Bone marrow (tissue), 2 donors: ENCODE data around the gene GREB1.
"Not testable (repeated sequence)": the region's sequence is repeated elsewhere in the genome, so short reads cannot be mapped to it uniquely, and the experiment has no call there.

Experiments used
- DNase-seq, 2 donors: peaks; one replicate each; lab custom pipeline; 2025; lab: John Stamatoyannopoulos, UW

Gene GREB1

GRCh38 chr2:11640132-11640531 lies 106.3 kb downstream of the GREB1 start:
- DNase-seq: no peak

DNA sequence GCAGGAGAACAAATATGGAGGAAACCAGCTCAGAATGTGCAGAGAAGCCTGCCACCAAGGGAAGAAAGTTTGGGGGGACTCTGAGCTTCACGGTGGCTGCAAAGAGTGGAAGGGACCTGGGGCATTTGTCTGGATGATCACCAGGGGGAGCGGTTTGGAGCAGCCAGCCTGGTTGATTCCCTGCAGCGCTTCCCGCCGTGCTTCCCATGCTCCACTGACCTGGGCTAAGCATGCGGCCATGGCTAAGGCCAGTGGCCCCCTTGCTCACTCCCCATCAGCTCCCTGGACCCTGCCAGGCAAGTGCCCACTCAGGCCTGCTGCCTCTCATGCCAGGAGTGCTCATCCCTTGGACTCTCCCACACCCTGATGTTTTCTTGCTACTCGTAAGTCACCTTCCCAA lies 109.1 kb downstream of the GREB1 start:
- no peak for DNase-seq

- DNase-seq: no peak
These were observed 110.4 kb downstream of the GREB1 start for GRCh38 chr2:11644293-11644692.

DNA sequence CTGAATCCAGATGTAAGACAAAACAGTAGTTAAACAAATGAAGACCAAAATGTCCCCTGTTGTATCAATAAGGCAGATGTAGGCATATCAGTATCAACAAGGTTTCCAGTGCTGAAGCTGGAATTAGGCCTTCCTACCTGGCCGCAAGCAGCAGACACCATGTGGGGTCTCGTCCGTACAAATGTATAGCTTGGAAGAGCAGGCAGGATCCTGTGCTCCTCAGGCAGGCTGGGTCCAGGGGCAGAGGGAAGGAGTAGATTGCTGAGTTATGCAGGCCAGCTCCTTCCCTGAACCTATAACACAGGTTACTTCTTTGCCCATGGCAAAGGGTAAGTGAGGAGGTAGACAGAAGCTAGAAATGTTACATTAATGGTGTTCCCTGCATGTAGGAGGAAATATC lies 112.7 kb downstream of the GREB1 start:
- no peak for DNase-seq

DNA sequence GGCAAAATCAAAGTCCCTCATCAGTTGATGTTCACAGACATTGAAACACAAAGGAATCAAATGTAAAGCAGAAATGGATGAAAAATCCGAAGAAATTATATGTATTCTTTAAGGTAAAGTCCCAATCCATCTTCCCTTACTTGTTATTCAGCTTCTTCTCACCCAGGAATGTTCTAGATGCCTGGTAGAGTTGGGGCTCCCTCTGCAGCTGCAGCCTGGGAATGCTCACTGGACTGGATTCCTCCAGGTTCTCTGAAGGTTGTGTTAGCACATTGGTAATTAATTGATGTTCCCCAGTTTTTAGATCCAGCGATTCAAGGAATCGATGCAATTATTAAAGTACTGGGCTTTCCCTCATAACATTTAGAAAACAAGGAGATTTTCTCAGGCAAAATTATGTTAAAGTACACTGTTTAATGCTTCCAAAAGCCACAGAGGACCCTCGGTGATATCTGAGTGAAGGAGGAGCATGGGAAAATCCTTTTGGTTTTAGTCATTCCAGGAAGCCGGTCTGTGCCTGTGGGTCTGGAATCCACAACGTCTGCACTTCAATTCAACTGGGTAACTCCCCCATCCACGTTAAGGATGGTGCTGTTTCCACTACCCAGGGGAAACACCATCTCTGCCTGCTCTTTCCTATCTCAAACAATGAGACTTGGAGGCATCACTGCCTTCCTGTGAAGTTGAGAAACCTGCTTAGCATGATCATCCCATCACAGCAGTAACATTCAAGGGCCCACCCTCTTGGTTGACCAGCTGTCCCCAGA lies 114.2 kb downstream of the GREB1 start:
- no peak for DNase-seq

- DNase-seq: no peak
These were observed 115.2 kb downstream of the GREB1 start for GRCh38 chr2:11649093-11649492.

- no peak for DNase-seq
These were observed 118.2 kb downstream of the GREB1 start for GRCh38 chr2:11651856-11652548.

DNA sequence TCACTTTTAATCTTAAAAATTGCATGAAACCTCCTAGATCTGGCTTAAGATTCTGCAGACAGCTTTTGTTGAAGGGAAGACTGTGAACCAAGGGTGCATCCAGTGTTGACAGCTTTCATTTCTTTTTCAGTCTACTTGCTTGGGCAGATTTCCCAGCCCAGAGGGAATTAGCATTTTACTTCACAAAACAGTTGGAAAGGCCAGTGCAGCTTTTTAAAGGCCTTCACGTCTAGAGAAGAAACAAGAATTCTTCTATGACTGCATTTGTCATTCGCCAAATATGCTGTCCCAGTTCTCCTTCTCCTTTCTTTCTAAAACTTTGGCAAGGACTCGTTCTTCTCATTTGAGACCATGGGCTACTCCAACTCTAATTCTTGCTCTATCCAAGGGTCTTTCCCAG lies 118.7 kb downstream of the GREB1 start:
- DNase-seq: no peak

GRCh38 chr2:11655495-11655894 lies 121.7 kb downstream of the GREB1 start:
- no peak for DNase-seq

- DNase-seq: no peak
These were observed 122.4 kb downstream of the GREB1 start for GRCh38 chr2:11656252-11656651.

GRCh38 chr2:11656671-11657101 lies 122.8 kb downstream of the GREB1 start:
- DNase-seq: no peak

DNA sequence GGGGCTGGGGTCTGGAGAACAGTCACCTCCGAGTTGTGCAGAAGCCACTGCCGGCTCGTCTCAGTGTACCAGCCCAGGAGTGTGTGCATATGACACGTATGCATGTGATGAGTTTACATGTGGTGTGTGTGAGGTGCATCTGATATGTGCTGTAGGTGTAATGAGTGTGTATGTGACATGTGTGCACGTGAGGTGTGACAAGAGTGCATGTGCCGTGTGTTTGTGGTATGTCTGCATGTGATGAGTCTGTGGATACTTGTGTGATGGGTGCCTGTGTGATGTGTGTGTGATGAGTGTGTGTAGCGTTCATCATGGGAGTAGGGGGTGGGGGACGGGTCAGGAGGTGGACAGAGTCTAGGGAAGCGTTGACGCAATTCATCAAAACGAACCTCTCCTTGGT lies 123.3 kb downstream of the GREB1 start:
- DNase-seq: no peak

DNA sequence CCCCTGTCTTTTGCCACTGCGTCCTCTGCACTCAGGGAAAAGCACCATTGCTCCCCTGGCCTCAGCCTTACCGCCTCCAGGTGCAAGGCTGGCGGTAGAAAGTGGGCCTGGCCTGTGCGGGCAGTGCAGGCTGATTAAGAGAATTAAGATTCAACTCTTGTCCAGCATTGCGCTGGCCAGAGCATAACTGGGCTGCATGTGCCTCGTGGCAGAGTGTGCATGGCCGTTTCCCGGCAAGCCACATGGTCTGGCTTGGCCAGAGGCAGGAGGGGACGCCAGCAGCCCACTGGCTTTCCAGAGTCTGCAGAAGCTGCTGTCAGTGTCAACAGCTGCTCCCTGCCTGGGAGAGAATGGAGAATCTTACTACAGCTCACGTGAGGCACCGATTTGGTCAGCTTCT lies 123.8 kb downstream of the GREB1 start:
- DNase-seq: no peak

DNA sequence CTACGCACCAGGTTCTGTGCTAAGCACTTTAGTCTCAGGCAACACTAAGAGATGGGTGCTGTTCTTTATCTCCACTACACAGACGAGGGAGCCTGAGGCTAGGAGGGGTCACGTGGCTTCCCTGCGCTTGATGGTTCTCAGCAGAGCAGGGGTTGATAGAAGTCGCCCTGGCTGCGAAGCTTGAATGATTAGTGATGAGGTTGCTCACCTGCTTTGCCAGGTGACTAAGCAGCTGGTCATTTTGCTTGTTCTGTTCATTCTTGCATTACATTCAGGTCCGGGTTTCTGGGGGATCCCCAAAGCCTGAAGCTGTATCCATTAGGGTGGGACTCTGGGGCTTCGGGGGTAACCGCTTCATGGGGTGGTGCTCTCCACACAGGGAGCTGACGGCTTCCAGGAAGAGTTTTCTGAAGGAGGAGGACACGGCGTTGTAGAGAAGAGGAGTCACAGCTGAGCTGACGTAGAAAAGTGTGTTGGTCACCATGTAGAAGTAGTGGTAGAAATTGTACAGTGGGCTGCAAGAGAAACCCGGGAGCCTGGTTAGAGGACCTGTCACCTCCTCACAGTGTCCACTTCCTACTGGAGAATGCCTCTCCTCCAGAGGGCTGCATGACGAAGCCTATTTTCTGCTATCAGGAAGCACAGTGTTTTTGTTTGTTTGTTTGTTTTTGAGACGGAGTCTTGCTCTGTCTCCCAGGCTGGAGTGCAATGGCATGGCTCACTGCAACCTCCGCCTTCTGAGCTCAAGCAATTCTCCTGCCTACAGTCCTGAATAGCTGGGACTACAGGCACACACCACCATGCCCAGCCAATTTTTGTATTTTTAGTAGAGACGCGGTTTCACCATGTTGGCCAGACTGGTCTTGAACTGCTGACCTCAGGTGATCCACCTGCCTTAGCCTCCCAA lies 124.6 kb downstream of the GREB1 start:
- no peak for DNase-seq

- DNase-seq: no peak
These were observed 125.2 kb downstream of the GREB1 start for GRCh38 chr2:11659115-11659475.

DNA sequence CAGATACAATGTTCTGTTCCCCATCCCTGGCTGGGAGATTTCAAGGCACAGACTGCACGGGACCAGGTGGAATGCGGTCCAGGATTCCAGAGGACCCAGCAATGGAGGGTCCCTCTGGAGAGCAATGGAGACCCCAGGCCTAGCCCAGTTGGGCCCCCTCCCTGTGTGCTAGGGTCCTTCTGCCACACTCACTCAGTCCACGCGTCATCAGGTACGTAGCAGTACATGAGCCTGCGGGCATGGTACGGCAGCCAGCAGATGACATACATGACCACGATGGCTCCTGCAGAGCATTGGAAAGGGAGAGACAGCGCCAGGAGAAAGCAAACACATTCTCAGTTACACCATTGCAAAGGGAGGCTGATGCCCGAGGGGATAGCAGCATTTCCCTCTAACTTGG lies 126.0 kb downstream of the GREB1 start:
- no peak for DNase-seq

GRCh38 chr2:11660396-11660795 lies 126.6 kb downstream of the GREB1 start:
- not testable (repeated sequence) for DNase-seq

GRCh38 chr2:11661891-11662435 lies 128.1 kb downstream of the GREB1 start:
- DNase-seq: no peak

GRCh38 chr2:11662882-11663281 lies 129.0 kb downstream of the GREB1 start:
- DNase-seq: no peak

DNA sequence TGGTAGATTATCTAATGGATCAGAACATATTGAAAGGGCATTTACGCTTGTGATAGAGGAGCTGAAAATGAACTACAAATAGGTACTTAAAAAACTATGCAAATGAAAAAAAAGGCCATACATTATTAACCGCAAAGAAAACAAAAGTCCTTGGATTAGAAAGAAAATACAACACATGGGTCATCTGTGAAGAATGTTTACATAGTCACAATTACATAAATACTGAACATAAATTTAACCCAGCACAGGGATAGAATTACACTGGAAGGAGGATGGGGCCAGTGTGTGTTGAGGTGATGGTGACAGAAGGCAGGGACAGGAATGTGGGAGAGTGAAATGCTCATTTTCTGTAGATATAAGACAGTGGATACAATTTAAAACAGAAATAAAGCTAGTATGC lies 129.6 kb downstream of the GREB1 start:
- DNase-seq: no peak

DNA sequence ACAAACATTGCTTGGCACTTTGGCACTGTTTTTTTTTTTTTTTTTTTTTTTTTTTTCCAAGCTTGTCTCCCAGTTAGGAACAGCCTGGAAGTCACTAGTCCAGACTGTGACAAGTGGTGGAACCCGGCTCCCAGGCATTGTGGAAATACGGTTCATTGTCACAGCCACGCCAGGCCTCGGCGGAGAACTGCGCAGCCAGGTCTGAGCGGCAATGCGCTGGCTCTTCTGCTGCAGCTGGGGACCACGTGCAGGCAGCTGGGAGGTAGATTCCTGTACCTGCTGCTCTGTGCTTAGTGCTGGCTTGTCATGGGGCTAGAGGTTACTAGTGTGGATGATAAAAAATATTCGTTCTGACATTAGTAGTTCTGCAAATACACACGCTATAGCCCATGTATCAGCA lies 131.2 kb downstream of the GREB1 start:
- no peak for DNase-seq
